Measurements from ENCODE around the gene MS4A4A. TPM values are rescaled to one million over a fixed set of nuclear protein-coding genes. Genes with fewer than 3 reads are reported as not detected.

The MS4A4A gene
- total RNA-seq: not detected in 2 replicates

GRCh38 chr11:60280412-60280811 lies at the start of gene MS4A4A:
Gene MS4A4A, plus strand, starts transcription at chr11:60280666. Its CDS starts 10 bp downstream, at chr11:60280676.

GRCh38 chr11:60242740-60243239 lies 37.7 kb upstream of the MS4A4A start, which contains the start of gene MS4A4E:
Gene MS4A4E, minus strand, starts transcription at chr11:60243137. Its CDS starts 13,082 bp downstream, at chr11:60230055.

GRCh38 chr11:60326955-60327354 lies 46.5 kb downstream of the MS4A4A start, which contains the start of gene MS4A6E:
Gene MS4A6E, plus strand, starts transcription at chr11:60327255. Its CDS starts 7,641 bp downstream, at chr11:60334896.

Other genes with a start within 250 kb of the MS4A4A start
- gene OOSP2, start 240.3 kb upstream of the MS4A4A start, total RNA-seq: not detected in 2 replicates
- gene MS4A3, start 224.0 kb upstream of the MS4A4A start, total RNA-seq: not detected in 2 replicates
- gene MS4A2, start 192.0 kb upstream of the MS4A4A start, total RNA-seq: not detected in 2 replicates
- gene MS4A6A, start 97.6 kb upstream of the MS4A4A start, total RNA-seq: not detected in 2 replicates
- gene MS4A4E, start 37.5 kb upstream of the MS4A4A start, total RNA-seq: not detected in 2 replicates
- not detected in 2 replicates for gene MS4A6E, start 46.6 kb downstream of the MS4A4A start, total RNA-seq
- not detected in 2 replicates for gene MS4A7, start 97.9 kb downstream of the MS4A4A start, total RNA-seq
- gene MS4A14, start 115.8 kb downstream of the MS4A4A start, total RNA-seq: not detected in 2 replicates
- not detected in 2 replicates for gene MS4A5, start 148.9 kb downstream of the MS4A4A start, total RNA-seq
- not detected in 2 replicates for gene MS4A1, start 175.2 kb downstream of the MS4A4A start, total RNA-seq
- not detected in 2 replicates for gene MS4A12, start 212.1 kb downstream of the MS4A4A start, total RNA-seq
- gene MS4A13, start 234.7 kb downstream of the MS4A4A start, total RNA-seq: not detected in 2 replicates

Measured in subcutaneous preadipocyte (primary cell).